Measurements from ENCODE around the gene SMU1.

The SMU1 gene

GRCh38 chr9:33032865-33033264 is 43.6 kb downstream of the SMU1 start:
- no peak for ATAC-seq
- TF ChIP-seq ZNF70 (CRISPR knock-in tag; IDR thresholded peaks at IDR 0.05) = no peak
- no peak for TF ChIP-seq ZC3H10 (CRISPR knock-in tag; IDR thresholded peaks at IDR 0.05)
- no peak for TF ChIP-seq SNAI2 (CRISPR knock-in tag; IDR thresholded peaks at IDR 0.05)
- no peak for TF ChIP-seq ISL1 (CRISPR knock-in tag; IDR thresholded peaks at IDR 0.05)
- TF ChIP-seq ZNF8 (CRISPR knock-in tag; IDR thresholded peaks at IDR 0.05) = no peak
- no peak for TF ChIP-seq ZFP3 (CRISPR knock-in tag; IDR thresholded peaks at IDR 0.05)
- no peak for TF ChIP-seq OSR1 (CRISPR knock-in tag; IDR thresholded peaks at IDR 0.05)
- TF ChIP-seq TSHZ2 (CRISPR knock-in tag; IDR thresholded peaks at IDR 0.05) = no peak
- no peak for TF ChIP-seq CREB5 (CRISPR knock-in tag; IDR thresholded peaks at IDR 0.05; ENCODE audit: low read depth)
- no peak for TF ChIP-seq ZNF565 (CRISPR knock-in tag; conservative IDR thresholded peaks at IDR 0.05; ENCODE audit: low read depth)
- TF ChIP-seq GLIS3 (CRISPR knock-in tag; IDR thresholded peaks at IDR 0.05) = no peak
- TF ChIP-seq BACH2 (CRISPR knock-in tag; IDR thresholded peaks at IDR 0.05; ENCODE audit: borderline replicate concordance) = no peak
- no peak for TF ChIP-seq RARB (CRISPR knock-in tag; IDR thresholded peaks at IDR 0.05)
- no peak for TF ChIP-seq CSRNP3 (CRISPR knock-in tag; IDR thresholded peaks at IDR 0.05)
- no peak for TF ChIP-seq ZFP30 (CRISPR knock-in tag; IDR thresholded peaks at IDR 0.05)
- TF ChIP-seq ESRRG (CRISPR knock-in tag; IDR thresholded peaks at IDR 0.05) = no peak
- TF ChIP-seq PATZ1 (CRISPR knock-in tag; IDR thresholded peaks at IDR 0.05; ENCODE audit: borderline replicate concordance) = no peak
- TF ChIP-seq TOX (CRISPR knock-in tag; IDR thresholded peaks at IDR 0.05; ENCODE audit: borderline replicate concordance) = no peak
- no peak for TF ChIP-seq TCF4 (CRISPR knock-in tag; IDR thresholded peaks at IDR 0.05; ENCODE audit: borderline replicate concordance)
- TF ChIP-seq CSDC2 (CRISPR knock-in tag; IDR thresholded peaks at IDR 0.05) = no peak

- no peak for TF ChIP-seq PATZ1 (CRISPR knock-in tag; IDR thresholded peaks at IDR 0.05; ENCODE audit: borderline replicate concordance)
- no peak for TF ChIP-seq ESRRG (CRISPR knock-in tag; IDR thresholded peaks at IDR 0.05)
- no peak for TF ChIP-seq CSRNP3 (CRISPR knock-in tag; IDR thresholded peaks at IDR 0.05)
- TF ChIP-seq CREB5 (CRISPR knock-in tag; IDR thresholded peaks at IDR 0.05; ENCODE audit: low read depth) = no peak
- TF ChIP-seq PPARA (CRISPR knock-in tag; IDR thresholded peaks at IDR 0.05; ENCODE audit: borderline replicate concordance) = no peak
- TF ChIP-seq ZNF70 (CRISPR knock-in tag; IDR thresholded peaks at IDR 0.05) = no peak
- TF ChIP-seq ZNF565 (CRISPR knock-in tag; conservative IDR thresholded peaks at IDR 0.05; ENCODE audit: low read depth) = no peak
- no peak for ATAC-seq
Measured at GRCh38 chr9:33032292-33032691, 44.2 kb downstream of the SMU1 start.
